ENCODE results near the gene DPP10.
"Not testable (repeated sequence)": the region's sequence is repeated elsewhere in the genome, so short reads cannot be mapped to it uniquely, and the experiment has no call there.

DPP10 gene

GRCh38 chr2:115083225-115083624 is 640.8 kb downstream of the DPP10 start:
- Histone ChIP-seq H3K27ac (replicated peaks; ENCODE audit: low read length) (no peak overlapping the region), H3K4me1 (ENCODE audit: control insufficient read depth in 2 of 2, insufficient read depth in 1 of 2, low read depth in 1 of 2, low read length in 2 of 2) (no peaks in the 10 kb centered on the region), H3K23ac (ENCODE audit: low read depth, low read length, poor library complexity) (no peak overlapping the region), H3K4me3 (ENCODE audit: low read length in 2 of 2) (no peak overlapping the region), H3K27me3 (ENCODE audit: control insufficient read depth in 3 of 3, insufficient read depth in 3 of 3, low read depth in 1 of 3, low read length in 3 of 3) (no peaks in the 10 kb centered on the region), H2BK12ac (ENCODE audit: low read length) (no peak overlapping the region), H3K36me3 (replicated peaks in 1 of 2; ENCODE audit: control insufficient read depth in 2 of 2, insufficient read depth in 2 of 2, low read length in 2 of 2) (no peaks in the 10 kb centered on the region), H3K18ac (ENCODE audit: low read length) (no peak overlapping the region), H4K91ac (ENCODE audit: low read depth, low read length, poor library complexity) (no peak overlapping the region), H2BK120ac (ENCODE audit: low read depth, low read length) (no peak overlapping the region), H3K14ac (ENCODE audit: low read length) (no peak overlapping the region), H3K9ac (ENCODE audit: low read depth, low read length, poor library complexity) (no peak overlapping the region), H2AFZ (ENCODE audit: low read length) (no peak overlapping the region), H3K79me1 (ENCODE audit: low read depth, low read length) (no peaks in the 10 kb centered on the region), H3K4me2 (ENCODE audit: insufficient read depth, low read length, poor library complexity, severe bottlenecking) (no peak overlapping the region), H2AK5ac (ENCODE audit: low read depth, low read length) (no peak overlapping the region), H3K9me3 (replicated peaks in 1 of 2; ENCODE audit: control insufficient read depth in 2 of 2, insufficient read depth in 1 of 2, low read depth in 1 of 2, low read length in 2 of 2) (no peaks in the 10 kb centered on the region), H2BK5ac (ENCODE audit: low read length) (no peak overlapping the region), H3K4ac (ENCODE audit: low read length) (no peak overlapping the region), H4K8ac (ENCODE audit: low read depth, low read length) (no peak overlapping the region), H2BK15ac (ENCODE audit: low read length) (no peak overlapping the region)
- no peak for DNase-seq (ENCODE audit: low spot score)
- WGBS, 2 donors (ENCODE audit: extremely low coverage in 2 of 2, insufficient read length in 2 of 2, insufficient replicate concordance in 1 of 2): no CpG with 5 or more reads among the region's 4 CpGs

DNA sequence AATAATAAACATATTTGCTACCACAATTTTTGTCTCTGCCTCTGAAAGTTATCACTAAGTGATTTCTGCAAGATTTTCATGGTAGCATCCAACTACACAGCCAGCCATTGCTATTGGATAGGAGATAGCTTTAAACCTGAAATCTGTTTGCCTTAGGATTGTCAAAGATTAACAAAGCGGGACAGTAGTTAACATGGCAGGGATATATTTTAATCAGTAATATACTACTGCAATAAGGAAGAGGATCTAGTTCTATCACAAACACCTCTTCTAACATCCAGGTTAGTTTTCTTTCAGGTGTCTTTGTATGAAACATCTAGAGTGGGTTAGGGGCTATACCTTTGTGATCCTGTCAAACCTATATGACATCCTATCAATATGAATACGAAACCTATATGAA is 641.3 kb downstream of the DPP10 start:
- WGBS, 2 donors (ENCODE audit: extremely low coverage in 2 of 2, insufficient read length in 2 of 2, insufficient replicate concordance in 1 of 2): no CpG with 5 or more reads among the region's 2 CpGs
- H3K27ac ChIP-seq (replicated peaks; ENCODE audit: low read length): no peak overlapping the region
- H4K91ac ChIP-seq (ENCODE audit: low read depth, low read length, poor library complexity): no peak overlapping the region
- H3K4me1 ChIP-seq (ENCODE audit: control insufficient read depth in 2 of 2, insufficient read depth in 1 of 2, low read depth in 1 of 2, low read length in 2 of 2): no peaks in the 10 kb centered on the region
- no peak overlapping the region for H4K8ac ChIP-seq (ENCODE audit: low read depth, low read length)
- no peak overlapping the region for H2BK5ac ChIP-seq (ENCODE audit: low read length)
- no peaks in the 10 kb centered on the region for H3K79me1 ChIP-seq (ENCODE audit: low read depth, low read length)
- H2AFZ ChIP-seq (ENCODE audit: low read length): no peak overlapping the region
- H3K4ac ChIP-seq (ENCODE audit: low read length): no peak overlapping the region
- no peaks in the 10 kb centered on the region for H3K36me3 ChIP-seq (replicated peaks in 1 of 2; ENCODE audit: control insufficient read depth in 2 of 2, insufficient read depth in 2 of 2, low read length in 2 of 2)
- no peak overlapping the region for H2BK120ac ChIP-seq (ENCODE audit: low read depth, low read length)
- no peak overlapping the region for H3K9ac ChIP-seq (ENCODE audit: low read depth, low read length, poor library complexity)
- H3K18ac ChIP-seq (ENCODE audit: low read length): no peak overlapping the region
- H3K14ac ChIP-seq (ENCODE audit: low read length): no peak overlapping the region
- H3K9me3 ChIP-seq (replicated peaks in 1 of 2; ENCODE audit: control insufficient read depth in 2 of 2, insufficient read depth in 1 of 2, low read depth in 1 of 2, low read length in 2 of 2): no peaks in the 10 kb centered on the region
- H3K4me3 ChIP-seq (ENCODE audit: low read length in 2 of 2): no peak overlapping the region
- no peak for DNase-seq (ENCODE audit: low spot score)
- no peak overlapping the region for H3K4me2 ChIP-seq (ENCODE audit: insufficient read depth, low read length, poor library complexity, severe bottlenecking)
- no peak overlapping the region for H2BK12ac ChIP-seq (ENCODE audit: low read length)
- H3K27me3 ChIP-seq (ENCODE audit: control insufficient read depth in 3 of 3, insufficient read depth in 3 of 3, low read depth in 1 of 3, low read length in 3 of 3): no peaks in the 10 kb centered on the region
- no peak overlapping the region for H3K23ac ChIP-seq (ENCODE audit: low read depth, low read length, poor library complexity)
- H2AK5ac ChIP-seq (ENCODE audit: low read depth, low read length): no peak overlapping the region
- no peak overlapping the region for H2BK15ac ChIP-seq (ENCODE audit: low read length)

GRCh38 chr2:115084446-115084845 is 642.0 kb downstream of the DPP10 start:
- Histone ChIP-seq H3K18ac (ENCODE audit: low read length) (no peak overlapping the region), H3K27me3 (ENCODE audit: control insufficient read depth in 3 of 3, insufficient read depth in 3 of 3, low read depth in 1 of 3, low read length in 3 of 3) (no peaks in the 10 kb centered on the region), H4K91ac (ENCODE audit: low read depth, low read length, poor library complexity) (no peak overlapping the region), H3K9me3 (replicated peaks in 1 of 2; ENCODE audit: control insufficient read depth in 2 of 2, insufficient read depth in 1 of 2, low read depth in 1 of 2, low read length in 2 of 2) (no peaks in the 10 kb centered on the region), H3K4ac (ENCODE audit: low read length) (no peak overlapping the region), H3K9ac (ENCODE audit: low read depth, low read length, poor library complexity) (no peak overlapping the region), H3K4me3 (ENCODE audit: low read length in 2 of 2) (no peak overlapping the region), H3K36me3 (replicated peaks in 1 of 2; ENCODE audit: control insufficient read depth in 2 of 2, insufficient read depth in 2 of 2, low read length in 2 of 2) (no peaks in the 10 kb centered on the region), H2BK5ac (ENCODE audit: low read length) (no peak overlapping the region), H3K27ac (replicated peaks; ENCODE audit: low read length) (no peak overlapping the region), H3K79me1 (ENCODE audit: low read depth, low read length) (no peaks in the 10 kb centered on the region), H2AFZ (ENCODE audit: low read length) (no peak overlapping the region), H3K4me2 (ENCODE audit: insufficient read depth, low read length, poor library complexity, severe bottlenecking) (no peak overlapping the region), H3K4me1 (ENCODE audit: control insufficient read depth in 2 of 2, insufficient read depth in 1 of 2, low read depth in 1 of 2, low read length in 2 of 2) (no peaks in the 10 kb centered on the region), H3K14ac (ENCODE audit: low read length) (no peak overlapping the region), H2AK5ac (ENCODE audit: low read depth, low read length) (no peak overlapping the region), H2BK120ac (ENCODE audit: low read depth, low read length) (no peak overlapping the region), H3K23ac (ENCODE audit: low read depth, low read length, poor library complexity) (no peak overlapping the region), H2BK15ac (ENCODE audit: low read length) (no peak overlapping the region), H4K8ac (ENCODE audit: low read depth, low read length) (no peak overlapping the region), H2BK12ac (ENCODE audit: low read length) (no peak overlapping the region)
- DNase-seq (ENCODE audit: low spot score): no peak
- WGBS, 2 donors (ENCODE audit: extremely low coverage in 2 of 2, insufficient read length in 2 of 2, insufficient replicate concordance in 1 of 2): no CpG with 5 or more reads among the region's 5 CpGs

DNA sequence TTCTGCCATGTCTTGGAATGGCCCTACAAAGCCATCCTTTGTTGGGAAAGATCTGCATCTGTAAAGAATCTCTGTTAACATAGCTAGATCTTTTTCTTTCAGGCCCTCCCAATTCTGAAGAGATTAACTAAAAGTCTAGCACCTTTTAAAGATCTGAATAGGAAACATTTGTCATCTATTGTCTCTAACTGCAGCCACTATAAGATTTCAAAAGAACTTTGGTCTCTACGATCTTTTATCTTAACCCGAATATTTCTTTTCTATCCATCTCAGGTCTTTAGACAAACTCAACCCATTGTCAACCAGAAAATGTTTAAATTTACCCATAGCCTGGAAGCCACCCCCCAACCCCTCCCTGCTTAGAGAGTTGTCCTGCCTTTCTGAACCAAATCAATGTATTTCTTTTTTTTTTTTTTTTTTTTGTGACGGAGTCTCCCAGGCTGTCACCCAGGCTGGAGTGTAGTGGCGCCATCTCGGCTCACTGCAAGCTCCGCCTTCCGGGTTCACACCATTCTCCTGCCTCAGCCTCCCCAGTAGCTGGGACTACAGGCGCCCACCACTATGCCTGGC is 643.7 kb downstream of the DPP10 start:
- not testable (repeated sequence) for H3K4me3 ChIP-seq (ENCODE audit: low read length in 2 of 2); H3K9me3 ChIP-seq (replicated peaks in 1 of 2; ENCODE audit: control insufficient read depth in 2 of 2, insufficient read depth in 1 of 2, low read depth in 1 of 2, low read length in 2 of 2)
- WGBS, 2 donors (ENCODE audit: extremely low coverage in 2 of 2, insufficient read length in 2 of 2, insufficient replicate concordance in 1 of 2): no CpG with 5 or more reads among the region's 8 CpGs

More for the DNA sequence above, 643.7 kb downstream of the DPP10 start:
- not testable (repeated sequence) for H2BK120ac ChIP-seq (ENCODE audit: low read depth, low read length); H3K18ac ChIP-seq (ENCODE audit: low read length); H2BK5ac ChIP-seq (ENCODE audit: low read length); H3K14ac ChIP-seq (ENCODE audit: low read length); H3K36me3 ChIP-seq (replicated peaks in 1 of 2; ENCODE audit: control insufficient read depth in 2 of 2, insufficient read depth in 2 of 2, low read length in 2 of 2); H2AFZ ChIP-seq (ENCODE audit: low read length); H3K23ac ChIP-seq (ENCODE audit: low read depth, low read length, poor library complexity); DNase-seq (ENCODE audit: low spot score); H3K27me3 ChIP-seq (ENCODE audit: control insufficient read depth in 3 of 3, insufficient read depth in 3 of 3, low read depth in 1 of 3, low read length in 3 of 3); H2BK15ac ChIP-seq (ENCODE audit: low read length); H3K4me2 ChIP-seq (ENCODE audit: insufficient read depth, low read length, poor library complexity, severe bottlenecking); H3K4me1 ChIP-seq (ENCODE audit: control insufficient read depth in 2 of 2, insufficient read depth in 1 of 2, low read depth in 1 of 2, low read length in 2 of 2); H4K91ac ChIP-seq (ENCODE audit: low read depth, low read length, poor library complexity); H2AK5ac ChIP-seq (ENCODE audit: low read depth, low read length); H3K27ac ChIP-seq (replicated peaks; ENCODE audit: low read length); H2BK12ac ChIP-seq (ENCODE audit: low read length); H3K4ac ChIP-seq (ENCODE audit: low read length); H4K8ac ChIP-seq (ENCODE audit: low read depth, low read length); H3K9ac ChIP-seq (ENCODE audit: low read depth, low read length, poor library complexity); H3K79me1 ChIP-seq (ENCODE audit: low read depth, low read length)
